A549 (cell line): Measurements from ENCODE around the gene RANBP9. TPM values are rescaled to one million over a fixed set of nuclear protein-coding genes. Genes with fewer than 3 reads are reported as not detected.

Source experiments
- ATAC-seq, 2 experiments: fragments of 200-7000 bp in 1 of 2; fragments of >200 bp in 1 of 2; cut with Nextera tagmentation in 1 of 2; cut with Tn5 transposase in 1 of 2; 3 replicates each; pipeline versions ENCODE4 v1.8.0 to v1.9.1; 2018 to 2020; ENCODE audit warnings: mild to moderate bottlenecking in 1 of 2, moderate library complexity in 1 of 2
- CTCF ChIA-PET: fragments of 300-600 bp; sonication (Branson Sonifier 250); formaldehyde crosslinking; extraction: SDS; loops from one replicate; lab custom pipeline; 2021; ENCODE audit warnings: antibody characterized with exemption, inconsistent platforms; lab: Yijun Ruan, JAX
- POLR2A ChIA-PET: fragments of 350-600 bp; formaldehyde crosslinking; extraction: SDS; loops from one replicate; lab custom pipeline; 2021; ENCODE audit warnings: antibody characterized with exemption, inconsistent platforms; lab: Yijun Ruan, JAX
- DNase-seq, 2 experiments: peaks; one replicate each; pipeline versions ENCODE4 v3.0.0 to v3.0.0-alpha.2; 2011 to 2016; ENCODE audit warnings: low read depth in 1 of 2, low spot score in 1 of 2
- FAIRE-seq: peaks from 2 replicates; lab custom pipeline; 2011; peaks lifted over from hg19 to GRCh38; lab: Jason Lieb, UNC
- H3K27ac ChIP-seq, 2 experiments: fragments of >200 bp; sonication (Bioruptor Twin); formaldehyde crosslinking; 3 replicates each; pipeline ENCODE4 v1.5.1; 2016 to 2017
- H3K4me1 ChIP-seq: fragments of >200 bp; sonication (Bioruptor Twin); formaldehyde crosslinking; 3 replicates; pipeline ENCODE4 v1.6.1; 2016
- H3K4me2 ChIP-seq: fragments of >200 bp; sonication (Bioruptor Twin); formaldehyde crosslinking; 3 replicates; pipeline ENCODE4 v1.6.1; 2016
- H3K4me3 ChIP-seq: fragments of >200 bp; sonication (Bioruptor Twin); formaldehyde crosslinking; 3 replicates; pipeline ENCODE4 v1.5.1; 2016
- H3K9me3 ChIP-seq: fragments of >200 bp; sonication (Bioruptor Twin); formaldehyde crosslinking; 3 replicates; pipeline ENCODE4 v1.6.1; 2016
- BHLHE40 ChIP-seq: IDR thresholded peaks from 2 replicates; pipeline ENCODE4 v1.6.1; 2012; ENCODE audit warnings: low read depth, low read length, inconsistent platforms
- CBX2 ChIP-seq: fragments of 200-600 bp; sonication (generic); IDR thresholded peaks from 2 replicates; pipeline ENCODE4 v1.6.1; 2016; ENCODE audit warnings: low read depth, mild to moderate bottlenecking, borderline replicate concordance
- CBX8 ChIP-seq: fragments of 200-600 bp; sonication (generic); IDR thresholded peaks from 2 replicates; pipeline ENCODE4 v1.6.1; 2016
- CEBPB ChIP-seq, 2 experiments: fragments of >200 bp in 1 of 2; sonication (Bioruptor Twin) in 1 of 2; formaldehyde crosslinking in 1 of 2; IDR thresholded peaks; 2 replicates each; pipeline ENCODE4 v1.6.1; 2012 to 2016
- CHD4 ChIP-seq: fragments of 200-600 bp; sonication (generic); IDR thresholded peaks from 2 replicates; pipeline ENCODE4 v1.6.1; 2016; ENCODE audit warnings: antibody characterized with exemption, mild to moderate bottlenecking, borderline replicate concordance
- EHF ChIP-seq: fragments of 250-450 bp; sonication (Bioruptor Pico); IDR thresholded peaks from 2 replicates; pipeline ENCODE4 v1.5.0; 2020; ENCODE audit warnings: mild to moderate bottlenecking
- EHMT2 ChIP-seq: fragments of 200-600 bp; sonication (generic); IDR thresholded peaks from 2 replicates; pipeline ENCODE4 v1.6.1; 2016; ENCODE audit warnings: antibody characterized with exemption, low read depth, mild to moderate bottlenecking, moderate library complexity
- ESRRA ChIP-seq: fragments of 150-350 bp; IDR thresholded peaks from 2 replicates; pipeline ENCODE4 v1.6.1; 2014; ENCODE audit warnings: mild to moderate bottlenecking, low read length, borderline replicate concordance
- FOSB ChIP-seq: fragments of 250-450 bp; sonication (Bioruptor Pico); IDR thresholded peaks from 2 replicates; pipeline ENCODE4 v1.5.0; 2020; ENCODE audit warnings: mild to moderate bottlenecking, moderate library complexity
- GATA3 ChIP-seq: IDR thresholded peaks from 2 replicates; pipeline ENCODE4 v1.6.1; 2012; ENCODE audit warnings: borderline replicate concordance
- HDAC2 ChIP-seq: fragments of 200-600 bp; sonication (generic); IDR thresholded peaks from 2 replicates; pipeline ENCODE4 v1.6.1; 2016
- HEYL ChIP-seq: fragments of 250-450 bp; sonication (Bioruptor Pico); IDR thresholded peaks from 2 replicates; pipeline ENCODE4 v1.8.0; 2021; ENCODE audit warnings: mild to moderate bottlenecking, moderate library complexity
- HOXA7 ChIP-seq: fragments of 250-450 bp; sonication (Bioruptor Pico); IDR thresholded peaks from 2 replicates; pipeline ENCODE4 v1.5.0; 2020; ENCODE audit warnings: mild to moderate bottlenecking, moderate library complexity
- HOXB13 ChIP-seq: fragments of 250-450 bp; sonication (Bioruptor Pico); IDR thresholded peaks from 2 replicates; pipeline ENCODE4 v1.5.0; 2020; ENCODE audit warnings: low read depth, mild to moderate bottlenecking, moderate library complexity
- HOXB5 ChIP-seq: fragments of 250-450 bp; sonication (Bioruptor Pico); IDR thresholded peaks from 2 replicates; pipeline ENCODE4 v1.5.0; 2020; ENCODE audit warnings: mild to moderate bottlenecking, moderate library complexity
- JUNB ChIP-seq: fragments of >200 bp; sonication (Bioruptor Twin); formaldehyde crosslinking; IDR thresholded peaks from 2 replicates; pipeline ENCODE4 v1.6.1; 2016
- KDM1A ChIP-seq: fragments of 200-600 bp; sonication (generic); IDR thresholded peaks from 2 replicates; pipeline ENCODE4 v1.6.1; 2016; ENCODE audit warnings: low read depth, mild to moderate bottlenecking
- MAZ ChIP-seq: fragments of 150-350 bp; IDR thresholded peaks from 2 replicates; pipeline ENCODE4 v1.6.1; 2014; ENCODE audit warnings: antibody characterized with exemption, low read depth, low read length, borderline replicate concordance
- NPAS2 ChIP-seq: fragments of 250-450 bp; sonication (Bioruptor Pico); IDR thresholded peaks from 2 replicates; pipeline ENCODE4 v1.8.0; 2022; ENCODE audit warnings: mild to moderate bottlenecking, moderate library complexity, borderline replicate concordance
- PBX3 ChIP-seq: IDR thresholded peaks from 2 replicates; pipeline ENCODE4 v1.6.1; 2012
- POLR2A ChIP-seq: IDR thresholded peaks from 2 replicates; pipeline ENCODE4 v1.6.1; 2012; ENCODE audit warnings: mild to moderate bottlenecking, low read length
- TP53 ChIP-seq: fragments of 250-450 bp; sonication (Bioruptor Pico); IDR thresholded peaks from 2 replicates; pipeline ENCODE4 v1.5.0; 2021; ENCODE audit warnings: mild to moderate bottlenecking, moderate library complexity
- ZC3H11A ChIP-seq: fragments of 450-650 bp; IDR thresholded peaks from 2 replicates; pipeline ENCODE4 v1.6.1; 2014; ENCODE audit warnings: antibody characterized with exemption, mild to moderate bottlenecking
- ZFP36 ChIP-seq: fragments of 450-650 bp; IDR thresholded peaks from 2 replicates; pipeline ENCODE4 v1.6.1; 2014; ENCODE audit warnings: borderline replicate concordance; ENCODE audit not compliant: partially characterized antibody
- WGBS: methylation state at CpG from one replicate; pipeline ENCODE4 v1.1.6; 2017; ENCODE audit errors: missing lambda C conversion rate; 5-methylcytosine and 5-hydroxymethylcytosine counted together
- polyA plus RNA-seq, 4 experiments: library from polyadenylated mRNA; depleted of rRNA in 3 of 4; stranded (reverse); fragments of >200 nt; fragmentation: RNase III in 1 of 4; extraction: RNeasy Plus Mini Kit Qiagen cat#74134 plus additional on column Dnase treatment in 1 of 4; gene quantifications; 2 replicates in 3 of 4; 3 replicates in 1 of 4; pipeline ENCODE4 v1.2.3, GENCODE V29; 2011 to 2017
- TF ChIP-seq, protein P1 (sequence below): fragments of 250-450 bp; sonication (Bioruptor Pico); IDR thresholded peaks from 2 replicates; pipeline ENCODE4 v1.5.0; 2020; ENCODE audit warnings: low read depth, mild to moderate bottlenecking, moderate library complexity
- TF ChIP-seq, protein P2 (sequence below): fragments of 150-350 bp; IDR thresholded peaks from 2 replicates; pipeline ENCODE4 v1.6.1; 2014; ENCODE audit warnings: low read depth, mild to moderate bottlenecking, low read length
- TF ChIP-seq, protein P3 (sequence below): fragments of >200 bp; sonication (Bioruptor Twin); formaldehyde crosslinking; IDR thresholded peaks from 3 replicates; pipeline ENCODE4 v1.5.1; 2016
- TF ChIP-seq, protein P4 (sequence below): fragments of 200-600 bp; sonication (generic); IDR thresholded peaks from 2 replicates; pipeline ENCODE4 v1.6.1; 2016; ENCODE audit warnings: antibody characterized with exemption, mild to moderate bottlenecking, moderate library complexity
- TF ChIP-seq, protein P5 (sequence below): fragments of >200 bp; sonication (Bioruptor Twin); formaldehyde crosslinking; IDR thresholded peaks from 2 replicates; pipeline ENCODE4 v1.6.1; 2016

RANBP9 gene
- polyA plus RNA-seq, 2 of the 4 experiments (the other 2 are of a cell fraction) = 13.7 to 15.7 TPM

GRCh38 chr6:13678255-13678983 lies 33.2 kb downstream of the RANBP9 start:
- no peak overlapping the region for H3K4me2 ChIP-seq
- no peak for DNase-seq
- no peak overlapping the region for H3K27ac ChIP-seq
- H3K9me3 ChIP-seq = peaks cover 6% of the 10 kb centered on the region; the same call in 1 of the 3 replicates
- ATAC-seq = no peak
- no peaks in the 10 kb centered on the region for H3K4me1 ChIP-seq
- no peak overlapping the region for H3K4me3 ChIP-seq
- ChIA-PET POLR2A (no interaction called here), CTCF (interaction anchor here (0.6 kb wide), 2 partner anchors 12 to 116 kb away, joined by 3 to 4 read pairs; no protein-coding TSS in a partner anchor)
- FAIRE-seq = no peak
- TF ChIP-seq HEYL = no peak
- no peak for TF ChIP-seq FOSB (CRISPR knock-in tag)
- TF ChIP-seq HOXB5 (CRISPR knock-in tag) = no peak
- TF ChIP-seq CEBPB (IDR thresholded peaks at IDR 0.05) = no peak
- TF ChIP-seq, protein P1, sequence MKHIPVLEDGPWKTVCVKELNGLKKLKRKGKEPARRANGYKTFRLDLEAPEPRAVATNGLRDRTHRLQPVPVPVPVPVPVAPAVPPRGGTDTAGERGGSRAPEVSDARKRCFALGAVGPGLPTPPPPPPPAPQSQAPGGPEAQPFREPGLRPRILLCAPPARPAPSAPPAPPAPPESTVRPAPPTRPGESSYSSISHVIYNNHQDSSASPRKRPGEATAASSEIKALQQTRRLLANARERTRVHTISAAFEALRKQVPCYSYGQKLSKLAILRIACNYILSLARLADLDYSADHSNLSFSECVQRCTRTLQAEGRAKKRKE (CRISPR knock-in tag) = no peak
- TF ChIP-seq HOXB13 (CRISPR knock-in tag) = no peak
- TF ChIP-seq CBX8 = no peak
- TF ChIP-seq ZFP36 = no peak
- no peak for TF ChIP-seq PBX3
- no peak for TF ChIP-seq EHF
- TF ChIP-seq, protein P2, sequence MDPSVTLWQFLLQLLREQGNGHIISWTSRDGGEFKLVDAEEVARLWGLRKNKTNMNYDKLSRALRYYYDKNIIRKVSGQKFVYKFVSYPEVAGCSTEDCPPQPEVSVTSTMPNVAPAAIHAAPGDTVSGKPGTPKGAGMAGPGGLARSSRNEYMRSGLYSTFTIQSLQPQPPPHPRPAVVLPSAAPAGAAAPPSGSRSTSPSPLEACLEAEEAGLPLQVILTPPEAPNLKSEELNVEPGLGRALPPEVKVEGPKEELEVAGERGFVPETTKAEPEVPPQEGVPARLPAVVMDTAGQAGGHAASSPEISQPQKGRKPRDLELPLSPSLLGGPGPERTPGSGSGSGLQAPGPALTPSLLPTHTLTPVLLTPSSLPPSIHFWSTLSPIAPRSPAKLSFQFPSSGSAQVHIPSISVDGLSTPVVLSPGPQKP = no peak
- TF ChIP-seq GATA3 = no peak
- TF ChIP-seq MAZ = no peak
- no peak for TF ChIP-seq ESRRA
- TF ChIP-seq HOXA7 = no peak
- TF ChIP-seq CBX2 = no peak
- no peak for TF ChIP-seq CHD4
- no peak for TF ChIP-seq ZC3H11A
- TF ChIP-seq, protein P3, sequence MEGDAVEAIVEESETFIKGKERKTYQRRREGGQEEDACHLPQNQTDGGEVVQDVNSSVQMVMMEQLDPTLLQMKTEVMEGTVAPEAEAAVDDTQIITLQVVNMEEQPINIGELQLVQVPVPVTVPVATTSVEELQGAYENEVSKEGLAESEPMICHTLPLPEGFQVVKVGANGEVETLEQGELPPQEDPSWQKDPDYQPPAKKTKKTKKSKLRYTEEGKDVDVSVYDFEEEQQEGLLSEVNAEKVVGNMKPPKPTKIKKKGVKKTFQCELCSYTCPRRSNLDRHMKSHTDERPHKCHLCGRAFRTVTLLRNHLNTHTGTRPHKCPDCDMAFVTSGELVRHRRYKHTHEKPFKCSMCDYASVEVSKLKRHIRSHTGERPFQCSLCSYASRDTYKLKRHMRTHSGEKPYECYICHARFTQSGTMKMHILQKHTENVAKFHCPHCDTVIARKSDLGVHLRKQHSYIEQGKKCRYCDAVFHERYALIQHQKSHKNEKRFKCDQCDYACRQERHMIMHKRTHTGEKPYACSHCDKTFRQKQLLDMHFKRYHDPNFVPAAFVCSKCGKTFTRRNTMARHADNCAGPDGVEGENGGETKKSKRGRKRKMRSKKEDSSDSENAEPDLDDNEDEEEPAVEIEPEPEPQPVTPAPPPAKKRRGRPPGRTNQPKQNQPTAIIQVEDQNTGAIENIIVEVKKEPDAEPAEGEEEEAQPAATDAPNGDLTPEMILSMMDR = no peak
- WGBS = 94% methylated on average over 4 of the region's 4 CpGs

DNA sequence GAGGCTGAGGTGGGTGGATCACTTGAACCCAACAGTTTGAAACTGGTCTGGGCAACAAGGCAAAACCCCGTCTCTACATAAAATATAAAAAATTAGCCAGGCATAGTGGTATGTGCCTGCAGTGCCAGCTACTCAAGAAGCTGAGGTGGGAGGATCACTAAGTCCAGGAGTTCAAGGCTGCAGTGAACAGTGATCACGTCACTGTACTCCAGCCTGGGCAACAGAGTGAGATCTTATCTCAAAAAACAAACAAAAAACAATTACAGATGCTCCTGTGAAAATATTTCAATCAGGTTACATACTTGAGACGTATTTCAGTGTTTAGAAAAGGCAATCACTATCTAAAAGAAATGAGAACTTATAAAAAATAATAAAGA lies 33.8 kb downstream of the RANBP9 start:
- FAIRE-seq (no peak), ATAC-seq (no peak)

More for the DNA sequence above, 33.8 kb downstream of the RANBP9 start:
- no peak overlapping the region for H3K4me2 ChIP-seq
- POLR2A ChIA-PET = no interaction called here
- CTCF ChIA-PET = interaction anchor here (0.6 kb wide), 1 partner anchor 13 kb away, joined by 4 read pairs; no protein-coding TSS in a partner anchor
- no peak overlapping the region for H3K4me3 ChIP-seq
- H3K9me3 ChIP-seq = peaks cover 6% of the 10 kb centered on the region; the same call in 1 of the 3 replicates
- WGBS = 65% methylated on average over 3 of the region's 3 CpGs
- TF ChIP-seq JUNB (no peak), GATA3 (no peak), POLR2A (no peak), ZC3H11A (no peak), HOXA7 (no peak), TP53 (CRISPR knock-in tag) (no peak), KDM1A (no peak), EHMT2 (no peak), BHLHE40 (no peak), NPAS2 (CRISPR knock-in tag) (no peak), HDAC2 (no peak)
- TF ChIP-seq, protein P1 (CRISPR knock-in tag) = no peak
- TF ChIP-seq, protein P4, sequence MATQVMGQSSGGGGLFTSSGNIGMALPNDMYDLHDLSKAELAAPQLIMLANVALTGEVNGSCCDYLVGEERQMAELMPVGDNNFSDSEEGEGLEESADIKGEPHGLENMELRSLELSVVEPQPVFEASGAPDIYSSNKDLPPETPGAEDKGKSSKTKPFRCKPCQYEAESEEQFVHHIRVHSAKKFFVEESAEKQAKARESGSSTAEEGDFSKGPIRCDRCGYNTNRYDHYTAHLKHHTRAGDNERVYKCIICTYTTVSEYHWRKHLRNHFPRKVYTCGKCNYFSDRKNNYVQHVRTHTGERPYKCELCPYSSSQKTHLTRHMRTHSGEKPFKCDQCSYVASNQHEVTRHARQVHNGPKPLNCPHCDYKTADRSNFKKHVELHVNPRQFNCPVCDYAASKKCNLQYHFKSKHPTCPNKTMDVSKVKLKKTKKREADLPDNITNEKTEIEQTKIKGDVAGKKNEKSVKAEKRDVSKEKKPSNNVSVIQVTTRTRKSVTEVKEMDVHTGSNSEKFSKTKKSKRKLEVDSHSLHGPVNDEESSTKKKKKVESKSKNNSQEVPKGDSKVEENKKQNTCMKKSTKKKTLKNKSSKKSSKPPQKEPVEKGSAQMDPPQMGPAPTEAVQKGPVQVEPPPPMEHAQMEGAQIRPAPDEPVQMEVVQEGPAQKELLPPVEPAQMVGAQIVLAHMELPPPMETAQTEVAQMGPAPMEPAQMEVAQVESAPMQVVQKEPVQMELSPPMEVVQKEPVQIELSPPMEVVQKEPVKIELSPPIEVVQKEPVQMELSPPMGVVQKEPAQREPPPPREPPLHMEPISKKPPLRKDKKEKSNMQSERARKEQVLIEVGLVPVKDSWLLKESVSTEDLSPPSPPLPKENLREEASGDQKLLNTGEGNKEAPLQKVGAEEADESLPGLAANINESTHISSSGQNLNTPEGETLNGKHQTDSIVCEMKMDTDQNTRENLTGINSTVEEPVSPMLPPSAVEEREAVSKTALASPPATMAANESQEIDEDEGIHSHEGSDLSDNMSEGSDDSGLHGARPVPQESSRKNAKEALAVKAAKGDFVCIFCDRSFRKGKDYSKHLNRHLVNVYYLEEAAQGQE = no peak
- TF ChIP-seq, protein P5, sequence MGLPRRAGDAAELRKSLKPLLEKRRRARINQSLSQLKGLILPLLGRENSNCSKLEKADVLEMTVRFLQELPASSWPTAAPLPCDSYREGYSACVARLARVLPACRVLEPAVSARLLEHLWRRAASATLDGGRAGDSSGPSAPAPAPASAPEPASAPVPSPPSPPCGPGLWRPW = no peak
- TF ChIP-seq, all 56 proteins: peak for 0
- H3K4me1 ChIP-seq = no peaks in the 10 kb centered on the region
- peak in 1 of 2 experiments; percentile 13 for DNase-seq
- no peak overlapping the region for H3K27ac ChIP-seq
